Skeletal muscle tissue (tissue), 4 donors: ENCODE data around the gene CPOX. TPM values are rescaled to one million over a fixed set of nuclear protein-coding genes. Genes with fewer than 3 reads are reported as not detected.
A peak's percentile ranks its signal among the peaks of the same experiment; 100 is the strongest.
"Not testable (repeated sequence)": the region's sequence is repeated elsewhere in the genome, so short reads cannot be mapped to it uniquely, and the experiment has no call there.

Source experiments
- H3K27ac ChIP-seq: one replicate; pipeline ENCODE4 v1.7.0; 2013; ENCODE audit warnings: mild to moderate bottlenecking, low read depth, low read length, inconsistent platforms
- H3K27me3 ChIP-seq, 3 donors: one replicate each; pipeline ENCODE4 v1.7.0; 2013; ENCODE audit warnings: low read length in 3 of 3; ENCODE audit not compliant: control insufficient read depth in 3 of 3, insufficient read depth in 3 of 3
- H3K36me3 ChIP-seq, 3 donors: one replicate each; pipeline ENCODE4 v1.7.0; 2013; ENCODE audit warnings: low read length in 3 of 3; ENCODE audit not compliant: control insufficient read depth in 3 of 3, insufficient read depth in 3 of 3
- H3K4me1 ChIP-seq, 3 donors: one replicate each; pipeline ENCODE4 v1.7.0; 2013; ENCODE audit warnings: low read length in 3 of 3, mild to moderate bottlenecking in 3 of 3; ENCODE audit not compliant: control insufficient read depth in 3 of 3, insufficient read depth in 3 of 3
- H3K4me3 ChIP-seq, 3 donors: one replicate each; pipeline ENCODE4 v1.7.0; 2013; ENCODE audit warnings: low read length in 3 of 3
- H3K9ac ChIP-seq, 3 donors: one replicate each; pipeline ENCODE4 v1.7.0; 2013; ENCODE audit warnings: low read length in 3 of 3, mild to moderate bottlenecking in 3 of 3, moderate library complexity in 2 of 3, low read depth in 1 of 3
- H3K9me3 ChIP-seq, 3 donors: one replicate each; pipeline ENCODE4 v1.7.0; 2013; ENCODE audit warnings: low read length in 3 of 3; ENCODE audit not compliant: control insufficient read depth in 3 of 3
- total RNA-seq: library from RNA; depleted of rRNA; stranded (reverse); fragments of >200 nt; gene quantifications from one replicate; pipeline ENCODE4 v1.2.3, GENCODE V29; 2014
- donor health status: Osteomylitis.

CPOX gene
- 13.6 TPM for total RNA-seq

- Histone ChIP-seq H3K4me1 (peaks cover 6 to 8% (median 8%) of the 10 kb centered on the region in 3 donors), H3K27ac (peak within 1 kb of the TSS; percentile 67), H3K4me3 (peak within 1 kb of the TSS; percentile 85 to 92 (median 87)), H3K27me3 (no peaks in the 10 kb centered on the region), H3K36me3 (peaks cover 5 to 13% (median 9%) of the 10 kb centered on the region in 3 donors), H3K9ac (peak within 1 kb of the TSS; percentile 76 to 84 (median 80)), H3K9me3 (no peaks in the 10 kb centered on the region)
Measured at GRCh38 chr3:98593046-98593936, at the start of gene CPOX. Gene CPOX, minus strand, starts transcription at chr3:98593611. Its CDS starts 107 bp downstream, at chr3:98593504.

- not testable (repeated sequence) for H3K27me3 ChIP-seq, H3K9ac ChIP-seq, H3K4me1 ChIP-seq, H3K4me3 ChIP-seq, H3K36me3 ChIP-seq, H3K27ac ChIP-seq, H3K9me3 ChIP-seq
Measured at GRCh38 chr3:98642769-98643168, 49.4 kb upstream of the CPOX start.

GRCh38 chr3:98641756-98642155 lies 48.3 kb upstream of the CPOX start:
- not testable (repeated sequence) for H3K9me3 ChIP-seq, H3K36me3 ChIP-seq, H3K27me3 ChIP-seq, H3K9ac ChIP-seq, H3K4me3 ChIP-seq, H3K4me1 ChIP-seq, H3K27ac ChIP-seq

GRCh38 chr3:98638515-98638914 lies 45.1 kb upstream of the CPOX start:
- H3K9ac ChIP-seq, H3K4me1 ChIP-seq, H3K27me3 ChIP-seq, H3K9me3 ChIP-seq, H3K4me3 ChIP-seq, H3K36me3 ChIP-seq, H3K27ac ChIP-seq: not testable (repeated sequence)

- no peak overlapping the region for H3K27ac ChIP-seq
- H3K36me3 ChIP-seq, result no peaks in the 10 kb centered on the region
- no peak overlapping the region for H3K9ac ChIP-seq
- no peaks in the 10 kb centered on the region for H3K9me3 ChIP-seq
- H3K4me1 ChIP-seq, result no peaks in the 10 kb centered on the region
- H3K4me3 ChIP-seq, result no peak overlapping the region
- no peaks in the 10 kb centered on the region for H3K27me3 ChIP-seq
Measured at GRCh38 chr3:98630416-98630815, 37.0 kb upstream of the CPOX start.

GRCh38 chr3:98628317-98628716 lies 34.9 kb upstream of the CPOX start:
- no peaks in the 10 kb centered on the region for H3K36me3 ChIP-seq
- no peak overlapping the region for H3K27ac ChIP-seq
- H3K9me3 ChIP-seq, result no peaks in the 10 kb centered on the region
- no peak overlapping the region for H3K4me3 ChIP-seq
- no peak overlapping the region for H3K9ac ChIP-seq
- H3K4me1 ChIP-seq, result no peaks in the 10 kb centered on the region
- H3K27me3 ChIP-seq, result no peaks in the 10 kb centered on the region

GRCh38 chr3:98626151-98626550 lies 32.7 kb upstream of the CPOX start:
- H3K4me1 ChIP-seq, result no peaks in the 10 kb centered on the region
- H3K9me3 ChIP-seq, result no peaks in the 10 kb centered on the region
- H3K27ac ChIP-seq, result no peak overlapping the region
- H3K4me3 ChIP-seq, result no peak overlapping the region
- no peaks in the 10 kb centered on the region for H3K36me3 ChIP-seq
- no peaks in the 10 kb centered on the region for H3K27me3 ChIP-seq
- H3K9ac ChIP-seq, result no peak overlapping the region

- no peaks in the 10 kb centered on the region for H3K36me3 ChIP-seq
- no peaks in the 10 kb centered on the region for H3K9me3 ChIP-seq
- no peaks in the 10 kb centered on the region for H3K4me1 ChIP-seq
- no peaks in the 10 kb centered on the region for H3K27me3 ChIP-seq
- no peak overlapping the region for H3K4me3 ChIP-seq
- no peak overlapping the region for H3K9ac ChIP-seq
- no peak overlapping the region for H3K27ac ChIP-seq
Measured at GRCh38 chr3:98623572-98624280, 30.3 kb upstream of the CPOX start.

GRCh38 chr3:98617841-98618240 lies 24.4 kb upstream of the CPOX start:
- Histone ChIP-seq H3K9ac (no peak overlapping the region), H3K27ac (no peak overlapping the region), H3K27me3 (no peaks in the 10 kb centered on the region), H3K36me3 (no peaks in the 10 kb centered on the region), H3K4me3 (no peak overlapping the region), H3K4me1 (no peaks in the 10 kb centered on the region), H3K9me3 (no peaks in the 10 kb centered on the region)

GRCh38 chr3:98613616-98614015 lies 20.2 kb upstream of the CPOX start:
- Histone ChIP-seq H3K4me1 (no peaks in the 10 kb centered on the region), H3K9ac (no peak overlapping the region), H3K9me3 (no peaks in the 10 kb centered on the region), H3K36me3 (no peaks in the 10 kb centered on the region), H3K27ac (no peak overlapping the region), H3K4me3 (no peak overlapping the region), H3K27me3 (no peaks in the 10 kb centered on the region)
